CD4-positive, alpha-beta T cell (primary cell): ENCODE data around the gene ASTN2. TPM values are rescaled to one million over a fixed set of nuclear protein-coding genes. Genes with fewer than 3 reads are reported as not detected.

ENCODE experiments used
- ATAC-seq: fragments of 200-7000 bp; cut with Tn5 transposase; one replicate; pipeline ENCODE4 v1.10.0; 2022; ENCODE audit warnings: mild to moderate bottlenecking; ENCODE audit not compliant: poor library complexity
- CTCF ChIA-PET: fragments of 350-600 bp; sonication (Branson Sonifier 250); formaldehyde crosslinking; loops from one replicate; lab custom pipeline; 2021; ENCODE audit warnings: antibody characterized with exemption, inconsistent platforms; lab: Charles Lee
- POLR2A ChIA-PET: fragments of 350-600 bp; sonication (Branson Sonifier 250); formaldehyde crosslinking; loops from one replicate; lab custom pipeline; 2021; ENCODE audit warnings: antibody characterized with exemption, inconsistent platforms; lab: Charles Lee
- DNase-seq, 14 experiments: peaks; one replicate each; pipeline ENCODE4 v3.0.0-alpha.2; 2013 to 2020; ENCODE audit warnings: mixed read lengths in 2 of 14
- H3K27ac ChIP-seq, 2 donors: one replicate each; pipeline versions ENCODE4 v1.5.1 to v1.7.0; 2013; ENCODE audit warnings: low read length in 2 of 2, low read depth in 1 of 2, mild to moderate bottlenecking in 1 of 2
- H3K27me3 ChIP-seq, 2 experiments: 1 replicate in 1 of 2; 2 replicates in 1 of 2; pipeline versions ENCODE4 v1.6.1 to v1.7.0; 2013; ENCODE audit warnings: low read length in 2 of 2, control low read depth in 1 of 2, mild to moderate bottlenecking in 1 of 2, moderate library complexity in 1 of 2; ENCODE audit not compliant: insufficient read depth in 2 of 2, control insufficient read depth in 1 of 2
- H3K36me3 ChIP-seq: one replicate; pipeline ENCODE4 v1.6.1; 2013; ENCODE audit warnings: low read length, control low read depth; ENCODE audit not compliant: insufficient read depth
- H3K4me1 ChIP-seq: one replicate; pipeline ENCODE4 v1.6.1; 2013; ENCODE audit warnings: low read length, control low read depth; ENCODE audit not compliant: insufficient read depth
- H3K4me3 ChIP-seq: one replicate; pipeline ENCODE4 v1.5.1; 2013; ENCODE audit warnings: mild to moderate bottlenecking, low read length, moderate library complexity
- H3K9me3 ChIP-seq, 2 experiments: 1 replicate in 1 of 2; 2 replicates in 1 of 2; pipeline versions ENCODE4 v1.6.1 to v1.7.0; 2013; ENCODE audit warnings: low read length in 2 of 2, mild to moderate bottlenecking in 2 of 2, control low read depth in 1 of 2, moderate library complexity in 1 of 2; ENCODE audit not compliant: control insufficient read depth in 1 of 2, insufficient read depth in 1 of 2
- H3K27ac Mint-ChIP-seq: one replicate; pipeline ENCODE4 v1.8.0; 2020; ENCODE audit warnings: mixed read lengths
- H3K27me3 Mint-ChIP-seq: one replicate; pipeline ENCODE4 v1.8.0; 2021; ENCODE audit warnings: mixed read lengths
- H3K36me3 Mint-ChIP-seq: one replicate; pipeline ENCODE4 v1.8.0; 2021; ENCODE audit warnings: low read depth, mixed read lengths
- H3K4me1 Mint-ChIP-seq: one replicate; pipeline ENCODE4 v1.8.0; 2021; ENCODE audit warnings: low read depth, mixed read lengths
- H3K4me3 Mint-ChIP-seq: one replicate; pipeline ENCODE4 v1.8.0; 2020; ENCODE audit warnings: mild to moderate bottlenecking, mixed read lengths
- H3K9me3 Mint-ChIP-seq: one replicate; pipeline ENCODE4 v1.8.0; 2020; ENCODE audit warnings: mixed read lengths
- intact Hi-C, 2 experiments: fragments of 100-400 bp; cut with DNase I in 1 of 2; cut with micrococcal nuclease in 1 of 2; formaldehyde crosslinking; loops; one replicate each; pipeline versions ENCODE4 v1.15.1 to v1.9.0; 2023 to 2025; cut with DNase I, micrococcal nuclease
- total RNA-seq, 174 experiments: library from RNA in 2 of 174; stranded (reverse) in 2 of 174; gene quantifications; one replicate each; pipeline ENCODE4 v1.2.3 and lab custom pipeline; 2021 to 2026
- TF ChIP-seq, protein P1 (sequence below): fragments of 200-600 bp; IDR thresholded peaks from one replicate; pipeline ENCODE4 v1.8.0; 2022; ENCODE audit warnings: antibody characterized with exemption, mild to moderate bottlenecking

The ASTN2 gene
- total RNA-seq, 2 experiments from 2014 or later = 2.3 to 2.4 TPM

DNA sequence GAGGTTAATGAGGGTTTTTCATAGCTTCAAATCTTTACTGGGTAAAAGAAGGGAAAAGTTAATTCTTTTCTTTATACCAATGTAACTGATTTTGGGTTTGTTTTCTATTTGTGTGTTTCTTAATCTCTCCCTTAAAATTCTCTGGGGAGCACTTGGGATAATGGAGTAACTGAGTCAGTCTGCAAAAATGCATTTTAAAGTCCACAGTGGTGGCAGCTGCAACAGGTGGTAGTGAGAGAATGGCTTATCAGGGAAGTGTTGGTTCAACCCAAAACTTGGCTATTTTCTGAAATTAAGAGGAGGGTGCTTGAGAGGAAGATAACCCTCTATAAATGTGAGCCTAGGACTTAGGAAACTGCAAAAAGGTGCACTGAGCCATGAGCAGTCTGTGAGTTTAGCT, 39.9 kb upstream of the ASTN2 start:
- POLR2A ChIA-PET = no interaction called here
- H3K27me3 ChIP-seq = no peaks in the 10 kb centered on the region
- CTCF ChIA-PET = no interaction called here
- no peak overlapping the region for H3K27ac ChIP-seq
- H3K36me3 Mint-ChIP-seq = no peaks in the 10 kb centered on the region
- no peak for DNase-seq
- H3K36me3 ChIP-seq = no peaks in the 10 kb centered on the region
- H3K27me3 Mint-ChIP-seq = no peaks in the 10 kb centered on the region
- ATAC-seq = no peak
- H3K27ac Mint-ChIP-seq = no peak overlapping the region
- TF ChIP-seq, protein P1, sequence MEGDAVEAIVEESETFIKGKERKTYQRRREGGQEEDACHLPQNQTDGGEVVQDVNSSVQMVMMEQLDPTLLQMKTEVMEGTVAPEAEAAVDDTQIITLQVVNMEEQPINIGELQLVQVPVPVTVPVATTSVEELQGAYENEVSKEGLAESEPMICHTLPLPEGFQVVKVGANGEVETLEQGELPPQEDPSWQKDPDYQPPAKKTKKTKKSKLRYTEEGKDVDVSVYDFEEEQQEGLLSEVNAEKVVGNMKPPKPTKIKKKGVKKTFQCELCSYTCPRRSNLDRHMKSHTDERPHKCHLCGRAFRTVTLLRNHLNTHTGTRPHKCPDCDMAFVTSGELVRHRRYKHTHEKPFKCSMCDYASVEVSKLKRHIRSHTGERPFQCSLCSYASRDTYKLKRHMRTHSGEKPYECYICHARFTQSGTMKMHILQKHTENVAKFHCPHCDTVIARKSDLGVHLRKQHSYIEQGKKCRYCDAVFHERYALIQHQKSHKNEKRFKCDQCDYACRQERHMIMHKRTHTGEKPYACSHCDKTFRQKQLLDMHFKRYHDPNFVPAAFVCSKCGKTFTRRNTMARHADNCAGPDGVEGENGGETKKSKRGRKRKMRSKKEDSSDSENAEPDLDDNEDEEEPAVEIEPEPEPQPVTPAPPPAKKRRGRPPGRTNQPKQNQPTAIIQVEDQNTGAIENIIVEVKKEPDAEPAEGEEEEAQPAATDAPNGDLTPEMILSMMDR = no peak
- peaks cover 5% of the 10 kb centered on the region for H3K9me3 Mint-ChIP-seq
- H3K4me3 Mint-ChIP-seq = no peak overlapping the region
- H3K4me3 ChIP-seq = no peak overlapping the region
- H3K9me3 ChIP-seq = no peaks in the 10 kb centered on the region
- intact Hi-C loops = no loop called here
- H3K4me1 Mint-ChIP-seq = no peaks in the 10 kb centered on the region
- H3K4me1 ChIP-seq = no peaks in the 10 kb centered on the region

DNA sequence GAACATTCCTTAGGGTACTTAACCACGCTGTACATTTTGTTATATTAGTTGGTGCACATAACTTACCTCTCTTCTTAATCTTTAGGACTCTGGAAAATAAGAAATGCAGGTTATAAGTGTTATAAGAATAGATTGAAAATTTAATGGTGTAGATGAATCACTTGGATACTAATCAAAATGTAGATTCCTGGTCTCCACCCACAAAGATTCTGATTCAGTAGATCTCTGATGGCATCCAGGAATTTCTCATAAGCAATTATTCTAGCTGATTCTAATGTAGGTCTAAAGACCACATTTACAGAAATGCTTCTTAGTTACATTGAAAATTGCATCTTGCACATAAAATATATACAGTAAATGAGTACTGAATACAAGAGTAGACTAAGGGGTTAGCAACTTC, 38.9 kb upstream of the ASTN2 start:
- ChIA-PET POLR2A (no interaction called here), CTCF (no interaction called here)
- no peaks in the 10 kb centered on the region for H3K4me1 Mint-ChIP-seq
- no peak for DNase-seq
- Histone ChIP-seq H3K4me1 (no peaks in the 10 kb centered on the region), H3K4me3 (no peak overlapping the region), H3K9me3 (no peaks in the 10 kb centered on the region), H3K27me3 (no peaks in the 10 kb centered on the region), H3K27ac (no peak overlapping the region), H3K36me3 (no peaks in the 10 kb centered on the region)
- TF ChIP-seq, protein P1 = no peak
- no peak for ATAC-seq
- H3K27ac Mint-ChIP-seq = no peak overlapping the region
- no peaks in the 10 kb centered on the region for H3K36me3 Mint-ChIP-seq
- no peak overlapping the region for H3K4me3 Mint-ChIP-seq
- intact Hi-C loops = no loop called here
- no peaks in the 10 kb centered on the region for H3K27me3 Mint-ChIP-seq
- H3K9me3 Mint-ChIP-seq = peaks cover 5% of the 10 kb centered on the region

DNA sequence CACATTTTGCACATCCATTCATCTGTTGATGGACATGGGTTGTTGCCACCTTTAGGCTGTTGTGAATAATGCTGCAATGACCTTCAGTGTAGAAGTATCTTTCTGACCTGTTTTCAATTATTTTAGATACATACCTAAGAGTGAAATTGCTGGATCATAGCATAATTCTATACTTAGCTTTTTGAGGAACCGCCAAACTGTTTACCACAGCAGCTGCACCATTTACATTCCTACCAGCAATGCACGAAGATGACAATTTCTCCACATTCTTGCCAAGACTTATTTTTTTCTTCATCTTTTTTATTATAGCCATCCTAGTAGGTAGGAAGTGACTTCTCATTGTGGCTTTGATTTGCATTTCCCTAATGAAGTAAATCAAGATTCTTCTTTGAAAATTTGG, 36.5 kb upstream of the ASTN2 start:
- H3K27me3 ChIP-seq = no peaks in the 10 kb centered on the region
- intact Hi-C loops = no loop called here
- ATAC-seq (no peak), DNase-seq (no peak)
- no peak overlapping the region for H3K27ac Mint-ChIP-seq
- no peak overlapping the region for H3K4me3 Mint-ChIP-seq
- no peaks in the 10 kb centered on the region for H3K4me1 Mint-ChIP-seq
- no peak overlapping the region for H3K4me3 ChIP-seq
- peaks cover 5% of the 10 kb centered on the region for H3K9me3 Mint-ChIP-seq
- H3K4me1 ChIP-seq = no peaks in the 10 kb centered on the region
- H3K9me3 ChIP-seq = no peaks in the 10 kb centered on the region
- H3K36me3 Mint-ChIP-seq = no peaks in the 10 kb centered on the region
- H3K27ac ChIP-seq = no peak overlapping the region
- ChIA-PET CTCF (no interaction called here), POLR2A (no interaction called here)
- H3K27me3 Mint-ChIP-seq = no peaks in the 10 kb centered on the region
- TF ChIP-seq, protein P1 = no peak
- H3K36me3 ChIP-seq = no peaks in the 10 kb centered on the region
